WTC11 (cell line): Measurements from ENCODE around the gene POLR3GL. TPM values are rescaled to one million over a fixed set of nuclear protein-coding genes. Genes with fewer than 3 reads are reported as not detected.

Source experiments
- ETV6 ChIP-seq: sonication (generic); formaldehyde crosslinking; IDR thresholded peaks from 2 replicates; pipeline ENCODE4 v1.8.1; 2022; ENCODE audit warnings: mild to moderate bottlenecking, missing genetic modification reagents
- FOXK1 ChIP-seq: sonication (generic); formaldehyde crosslinking; IDR thresholded peaks from 2 replicates; pipeline ENCODE4 v1.8.0; 2022; ENCODE audit warnings: mild to moderate bottlenecking, moderate library complexity, missing genetic modification reagents
- KAT7 ChIP-seq: sonication (generic); formaldehyde crosslinking; IDR thresholded peaks from 2 replicates; pipeline ENCODE4 v1.8.1; 2023; ENCODE audit warnings: missing genetic modification reagents, mild to moderate bottlenecking, borderline replicate concordance
- MYBL2 ChIP-seq: sonication (generic); formaldehyde crosslinking; IDR thresholded peaks from 2 replicates; pipeline ENCODE4 v1.8.1; 2023; ENCODE audit warnings: mild to moderate bottlenecking, moderate library complexity, missing genetic modification reagents
- NR2C2 ChIP-seq: sonication (generic); formaldehyde crosslinking; IDR thresholded peaks from 2 replicates; pipeline ENCODE4 v1.8.0; 2022; ENCODE audit warnings: mild to moderate bottlenecking, missing genetic modification reagents
- NR3C1 ChIP-seq: sonication (generic); formaldehyde crosslinking; conservative IDR thresholded peaks from 2 replicates; pipeline ENCODE4 v1.8.1; 2023; ENCODE audit warnings: low read depth, mild to moderate bottlenecking, missing genetic modification reagents
- SMAD3 ChIP-seq: sonication (generic); formaldehyde crosslinking; IDR thresholded peaks from 2 replicates; pipeline ENCODE4 v1.8.0; 2022; ENCODE audit warnings: missing genetic modification reagents, mild to moderate bottlenecking, borderline replicate concordance
- SP1 ChIP-seq: sonication (generic); formaldehyde crosslinking; conservative IDR thresholded peaks from 2 replicates; pipeline ENCODE4 v1.8.1; 2022; ENCODE audit warnings: missing genetic modification reagents
- ZNF232 ChIP-seq: sonication (generic); formaldehyde crosslinking; IDR thresholded peaks from 2 replicates; pipeline ENCODE4 v1.8.0; 2022; ENCODE audit warnings: mild to moderate bottlenecking, missing genetic modification reagents
- ZNF416 ChIP-seq: fragments of 250-450 bp; sonication (Bioruptor Pico); IDR thresholded peaks from 2 replicates; pipeline ENCODE4 v1.9.0; 2021; ENCODE audit warnings: mild to moderate bottlenecking, inconsistent platforms
- total RNA-seq: library from RNA; stranded (reverse); gene quantifications from 3 replicates; pipeline ENCODE4 v1.2.3, GENCODE V29; 2021
- TF ChIP-seq, protein P1 (sequence below): sonication (generic); formaldehyde crosslinking; IDR thresholded peaks from 2 replicates; pipeline ENCODE4 v1.8.0; 2022; ENCODE audit warnings: mild to moderate bottlenecking, missing genetic modification reagents
- TF ChIP-seq, protein P2 (sequence below): sonication (generic); formaldehyde crosslinking; IDR thresholded peaks from 2 replicates; pipeline ENCODE4 v1.8.0; 2022; ENCODE audit warnings: mild to moderate bottlenecking, missing genetic modification reagents
- TF ChIP-seq, protein P3 (sequence below): sonication (generic); formaldehyde crosslinking; IDR thresholded peaks from 2 replicates; pipeline ENCODE4 v1.8.0; 2023; ENCODE audit warnings: missing genetic modification reagents, mild to moderate bottlenecking, borderline replicate concordance
- TF ChIP-seq, protein P4 (sequence below): sonication (generic); formaldehyde crosslinking; IDR thresholded peaks from 2 replicates; pipeline ENCODE4 v1.8.1; 2023; ENCODE audit warnings: mild to moderate bottlenecking, missing genetic modification reagents, borderline replicate concordance
- TF ChIP-seq, protein P5 (sequence below): sonication (generic); formaldehyde crosslinking; IDR thresholded peaks from 2 replicates; pipeline ENCODE4 v1.8.1; 2023; ENCODE audit warnings: mild to moderate bottlenecking, missing genetic modification reagents, moderate library complexity

POLR3GL gene
- total RNA-seq, 1 experiment from 2014 or later: 3.8 TPM

DNA sequence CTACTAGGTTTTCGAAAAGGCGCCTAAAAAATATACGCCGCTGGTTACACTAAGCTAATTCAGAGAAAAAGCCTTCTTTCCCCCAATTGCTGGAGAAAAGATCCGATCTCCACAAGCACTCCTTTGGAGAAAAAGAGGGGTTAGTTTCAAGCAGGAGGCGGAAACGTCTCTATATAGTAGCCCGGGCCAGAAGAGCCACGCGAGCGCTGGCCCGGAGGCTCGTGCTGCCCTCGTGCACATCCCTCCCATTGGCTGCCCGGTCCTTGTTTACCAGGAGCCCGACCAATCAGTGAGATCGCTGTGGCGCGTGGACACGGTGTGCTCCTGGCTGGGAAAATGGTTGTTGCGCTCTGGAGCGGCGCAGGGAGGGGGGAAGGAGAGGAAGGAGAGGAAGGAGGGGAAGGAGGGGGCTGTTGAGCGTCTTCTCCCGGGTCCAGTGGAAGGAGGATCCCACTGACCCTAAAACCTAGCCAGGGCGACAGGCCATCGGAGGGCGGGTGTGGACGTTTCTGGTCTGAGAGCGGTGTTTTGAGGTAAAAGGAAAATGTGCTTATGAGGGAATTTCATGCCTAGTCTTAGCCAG lies 32.0 kb downstream of the POLR3GL start, which contains the start of gene TXNIP (continued):
- TF ChIP-seq, protein P1, sequence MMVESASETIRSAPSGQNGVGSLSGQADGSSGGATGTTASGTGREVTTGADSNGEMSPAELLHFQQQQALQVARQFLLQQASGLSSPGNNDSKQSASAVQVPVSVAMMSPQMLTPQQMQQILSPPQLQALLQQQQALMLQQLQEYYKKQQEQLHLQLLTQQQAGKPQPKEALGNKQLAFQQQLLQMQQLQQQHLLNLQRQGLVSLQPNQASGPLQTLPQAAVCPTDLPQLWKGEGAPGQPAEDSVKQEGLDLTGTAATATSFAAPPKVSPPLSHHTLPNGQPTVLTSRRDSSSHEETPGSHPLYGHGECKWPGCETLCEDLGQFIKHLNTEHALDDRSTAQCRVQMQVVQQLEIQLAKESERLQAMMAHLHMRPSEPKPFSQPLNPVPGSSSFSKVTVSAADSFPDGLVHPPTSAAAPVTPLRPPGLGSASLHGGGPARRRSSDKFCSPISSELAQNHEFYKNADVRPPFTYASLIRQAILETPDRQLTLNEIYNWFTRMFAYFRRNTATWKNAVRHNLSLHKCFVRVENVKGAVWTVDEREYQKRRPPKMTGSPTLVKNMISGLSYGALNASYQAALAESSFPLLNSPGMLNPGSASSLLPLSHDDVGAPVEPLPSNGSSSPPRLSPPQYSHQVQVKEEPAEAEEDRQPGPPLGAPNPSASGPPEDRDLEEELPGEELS (CRISPR knock-in tag): peak; percentile 73
- TF ChIP-seq, protein P2, sequence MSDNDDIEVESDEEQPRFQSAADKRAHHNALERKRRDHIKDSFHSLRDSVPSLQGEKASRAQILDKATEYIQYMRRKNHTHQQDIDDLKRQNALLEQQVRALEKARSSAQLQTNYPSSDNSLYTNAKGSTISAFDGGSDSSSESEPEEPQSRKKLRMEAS (CRISPR knock-in tag): peak; percentile 78
- TF ChIP-seq NR3C1 (CRISPR knock-in tag): no peak
- TF ChIP-seq KAT7: no peak
- TF ChIP-seq SMAD3 (CRISPR knock-in tag): peak; percentile 87; the same call in 1 of the 2 replicates
- no peak for TF ChIP-seq ZNF416 (CRISPR knock-in tag)
- TF ChIP-seq, protein P3, sequence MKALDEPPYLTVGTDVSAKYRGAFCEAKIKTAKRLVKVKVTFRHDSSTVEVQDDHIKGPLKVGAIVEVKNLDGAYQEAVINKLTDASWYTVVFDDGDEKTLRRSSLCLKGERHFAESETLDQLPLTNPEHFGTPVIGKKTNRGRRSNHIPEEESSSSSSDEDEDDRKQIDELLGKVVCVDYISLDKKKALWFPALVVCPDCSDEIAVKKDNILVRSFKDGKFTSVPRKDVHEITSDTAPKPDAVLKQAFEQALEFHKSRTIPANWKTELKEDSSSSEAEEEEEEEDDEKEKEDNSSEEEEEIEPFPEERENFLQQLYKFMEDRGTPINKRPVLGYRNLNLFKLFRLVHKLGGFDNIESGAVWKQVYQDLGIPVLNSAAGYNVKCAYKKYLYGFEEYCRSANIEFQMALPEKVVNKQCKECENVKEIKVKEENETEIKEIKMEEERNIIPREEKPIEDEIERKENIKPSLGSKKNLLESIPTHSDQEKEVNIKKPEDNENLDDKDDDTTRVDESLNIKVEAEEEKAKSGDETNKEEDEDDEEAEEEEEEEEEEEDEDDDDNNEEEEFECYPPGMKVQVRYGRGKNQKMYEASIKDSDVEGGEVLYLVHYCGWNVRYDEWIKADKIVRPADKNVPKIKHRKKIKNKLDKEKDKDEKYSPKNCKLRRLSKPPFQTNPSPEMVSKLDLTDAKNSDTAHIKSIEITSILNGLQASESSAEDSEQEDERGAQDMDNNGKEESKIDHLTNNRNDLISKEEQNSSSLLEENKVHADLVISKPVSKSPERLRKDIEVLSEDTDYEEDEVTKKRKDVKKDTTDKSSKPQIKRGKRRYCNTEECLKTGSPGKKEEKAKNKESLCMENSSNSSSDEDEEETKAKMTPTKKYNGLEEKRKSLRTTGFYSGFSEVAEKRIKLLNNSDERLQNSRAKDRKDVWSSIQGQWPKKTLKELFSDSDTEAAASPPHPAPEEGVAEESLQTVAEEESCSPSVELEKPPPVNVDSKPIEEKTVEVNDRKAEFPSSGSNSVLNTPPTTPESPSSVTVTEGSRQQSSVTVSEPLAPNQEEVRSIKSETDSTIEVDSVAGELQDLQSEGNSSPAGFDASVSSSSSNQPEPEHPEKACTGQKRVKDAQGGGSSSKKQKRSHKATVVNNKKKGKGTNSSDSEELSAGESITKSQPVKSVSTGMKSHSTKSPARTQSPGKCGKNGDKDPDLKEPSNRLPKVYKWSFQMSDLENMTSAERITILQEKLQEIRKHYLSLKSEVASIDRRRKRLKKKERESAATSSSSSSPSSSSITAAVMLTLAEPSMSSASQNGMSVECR (CRISPR knock-in tag): peak; percentile 79; the same call in 1 of the 2 replicates
- no peak for TF ChIP-seq MYBL2 (CRISPR knock-in tag)
- TF ChIP-seq, protein P4, sequence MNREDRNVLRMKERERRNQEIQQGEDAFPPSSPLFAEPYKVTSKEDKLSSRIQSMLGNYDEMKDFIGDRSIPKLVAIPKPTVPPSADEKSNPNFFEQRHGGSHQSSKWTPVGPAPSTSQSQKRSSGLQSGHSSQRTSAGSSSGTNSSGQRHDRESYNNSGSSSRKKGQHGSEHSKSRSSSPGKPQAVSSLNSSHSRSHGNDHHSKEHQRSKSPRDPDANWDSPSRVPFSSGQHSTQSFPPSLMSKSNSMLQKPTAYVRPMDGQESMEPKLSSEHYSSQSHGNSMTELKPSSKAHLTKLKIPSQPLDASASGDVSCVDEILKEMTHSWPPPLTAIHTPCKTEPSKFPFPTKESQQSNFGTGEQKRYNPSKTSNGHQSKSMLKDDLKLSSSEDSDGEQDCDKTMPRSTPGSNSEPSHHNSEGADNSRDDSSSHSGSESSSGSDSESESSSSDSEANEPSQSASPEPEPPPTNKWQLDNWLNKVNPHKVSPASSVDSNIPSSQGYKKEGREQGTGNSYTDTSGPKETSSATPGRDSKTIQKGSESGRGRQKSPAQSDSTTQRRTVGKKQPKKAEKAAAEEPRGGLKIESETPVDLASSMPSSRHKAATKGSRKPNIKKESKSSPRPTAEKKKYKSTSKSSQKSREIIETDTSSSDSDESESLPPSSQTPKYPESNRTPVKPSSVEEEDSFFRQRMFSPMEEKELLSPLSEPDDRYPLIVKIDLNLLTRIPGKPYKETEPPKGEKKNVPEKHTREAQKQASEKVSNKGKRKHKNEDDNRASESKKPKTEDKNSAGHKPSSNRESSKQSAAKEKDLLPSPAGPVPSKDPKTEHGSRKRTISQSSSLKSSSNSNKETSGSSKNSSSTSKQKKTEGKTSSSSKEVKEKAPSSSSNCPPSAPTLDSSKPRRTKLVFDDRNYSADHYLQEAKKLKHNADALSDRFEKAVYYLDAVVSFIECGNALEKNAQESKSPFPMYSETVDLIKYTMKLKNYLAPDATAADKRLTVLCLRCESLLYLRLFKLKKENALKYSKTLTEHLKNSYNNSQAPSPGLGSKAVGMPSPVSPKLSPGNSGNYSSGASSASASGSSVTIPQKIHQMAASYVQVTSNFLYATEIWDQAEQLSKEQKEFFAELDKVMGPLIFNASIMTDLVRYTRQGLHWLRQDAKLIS (CRISPR knock-in tag): peak; percentile 86; the same call in 1 of the 2 replicates
- TF ChIP-seq, protein P5, sequence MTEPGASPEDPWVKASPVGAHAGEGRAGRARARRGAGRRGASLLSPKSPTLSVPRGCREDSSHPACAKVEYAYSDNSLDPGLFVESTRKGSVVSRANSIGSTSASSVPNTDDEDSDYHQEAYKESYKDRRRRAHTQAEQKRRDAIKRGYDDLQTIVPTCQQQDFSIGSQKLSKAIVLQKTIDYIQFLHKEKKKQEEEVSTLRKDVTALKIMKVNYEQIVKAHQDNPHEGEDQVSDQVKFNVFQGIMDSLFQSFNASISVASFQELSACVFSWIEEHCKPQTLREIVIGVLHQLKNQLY (CRISPR knock-in tag): peak; percentile 100
- peak; percentile 90 for TF ChIP-seq ETV6 (CRISPR knock-in tag)
- peak; percentile 100 for TF ChIP-seq FOXK1
- TF ChIP-seq SP1 (CRISPR knock-in tag): peak; percentile 67
- TF ChIP-seq NR2C2: no peak
- peak; percentile 92 for TF ChIP-seq ZNF232
- TF ChIP-seq, all 79 proteins: peak for 16
